GM12878 (cell line): Measurements from ENCODE around the gene RPL22.

Experiments
- BCL3 ChIP-seq: IDR thresholded peaks from 2 replicates; pipeline ENCODE4 v1.6.1; 2011; ENCODE audit warnings: borderline replicate concordance, low read depth, mild to moderate bottlenecking, moderate library complexity, low read length; ENCODE audit not compliant: insufficient read depth, poor library complexity, severe bottlenecking
- EGR1 ChIP-seq, 2 experiments: IDR thresholded peaks; 1 replicate in 1 of 2; 2 replicates in 1 of 2; pipeline ENCODE4 v1.6.1; 2011 to 2012; ENCODE audit warnings: low read depth in 2 of 2, low read length in 2 of 2, borderline replicate concordance in 1 of 2, mild to moderate bottlenecking in 1 of 2, moderate library complexity in 1 of 2
- SMC3 ChIP-seq: IDR thresholded peaks from 2 replicates; pipeline ENCODE4 v1.6.1; 2011; ENCODE audit warnings: low read length, improper control_type of control experiment, borderline replicate concordance
- TAF1 ChIP-seq: IDR thresholded peaks from 2 replicates; pipeline ENCODE4 v1.6.1; 2011; ENCODE audit warnings: mild to moderate bottlenecking, low read depth, low read length, borderline replicate concordance
- TCF7 ChIP-seq: IDR thresholded peaks from 2 replicates; pipeline ENCODE4 v1.6.1; 2014; ENCODE audit warnings: antibody characterized with exemption, borderline replicate concordance

GRCh38 chr1:6150006-6150938, 49.1 kb downstream of the RPL22 start:
- TF ChIP-seq TCF7 (no peak), BCL3 (no peak), SMC3 (no peak), TAF1 (no peak), EGR1 (IDR thresholded peaks at IDR 0.05; ENCODE audit: borderline replicate concordance in 1 of 2, low read depth in 2 of 2, low read length in 2 of 2) (no peak)
